Naive thymus-derived CD4-positive, alpha-beta T cell (primary cell): Measurements from ENCODE around the gene ZNF575. TPM values are rescaled to one million over a fixed set of nuclear protein-coding genes. Genes with fewer than 3 reads are reported as not detected.
"Not testable (repeated sequence)": the region's sequence is repeated elsewhere in the genome, so short reads cannot be mapped to it uniquely, and the experiment has no call there.

Source experiments
- ATAC-seq: fragments of 150-1000 bp; cut with Tn5 transposase; 2 replicates; pipeline ENCODE4 v1.10.0; 2021; ENCODE audit warnings: mild to moderate bottlenecking, moderate library complexity
- CTCF ChIA-PET: fragments of 350-600 bp; sonication (Branson Sonifier 250); formaldehyde crosslinking; loops from one replicate; lab custom pipeline; 2021; ENCODE audit warnings: antibody characterized with exemption; lab: Charles Lee
- POLR2A ChIA-PET: fragments of 350-600 bp; sonication (Branson Sonifier 250); formaldehyde crosslinking; loops from one replicate; lab custom pipeline; 2021; ENCODE audit warnings: antibody characterized with exemption, inconsistent platforms; lab: Charles Lee
- DNase-seq, 9 donors: peaks; one replicate each; pipeline versions ENCODE4 v3.0.0 to v3.0.0-alpha.2; 2020 to 2022; ENCODE audit warnings: mixed read lengths in 1 of 9
- H3K27ac ChIP-seq: one replicate; pipeline ENCODE4 v1.7.0; 2013; ENCODE audit warnings: mild to moderate bottlenecking, low read depth, low read length, moderate library complexity
- H3K27me3 ChIP-seq, 2 donors: one replicate each; pipeline ENCODE4 v1.7.0; 2013; ENCODE audit warnings: low read length in 2 of 2, mild to moderate bottlenecking in 2 of 2, moderate library complexity in 2 of 2; ENCODE audit not compliant: control insufficient read depth in 2 of 2, insufficient read depth in 2 of 2
- H3K36me3 ChIP-seq, 3 experiments: 1 replicate in 2 of 3; 2 replicates in 1 of 3; pipeline ENCODE4 v1.7.0; 2013; ENCODE audit warnings: low read length in 3 of 3, mild to moderate bottlenecking in 3 of 3, moderate library complexity in 1 of 3; ENCODE audit not compliant: insufficient read depth in 3 of 3, control insufficient read depth in 2 of 3
- H3K4me1 ChIP-seq, 2 donors: one replicate each; pipeline ENCODE4 v1.7.0; 2013; ENCODE audit warnings: low read length in 2 of 2, mild to moderate bottlenecking in 2 of 2, moderate library complexity in 1 of 2; ENCODE audit not compliant: control insufficient read depth in 2 of 2, insufficient read depth in 2 of 2
- H3K4me3 ChIP-seq: 2 replicates; pipeline ENCODE4 v1.7.0; 2013; ENCODE audit warnings: mild to moderate bottlenecking, low read length
- H3K9me3 ChIP-seq, 3 experiments: 1 replicate in 2 of 3; 2 replicates in 1 of 3; pipeline ENCODE4 v1.7.0; 2013; ENCODE audit warnings: low read length in 3 of 3; ENCODE audit not compliant: control insufficient read depth in 2 of 3
- H3K27ac Mint-ChIP-seq, 9 donors: one replicate each; pipeline ENCODE4 v1.8.0; 2020 to 2022; ENCODE audit warnings: mixed read lengths in 9 of 9, mild to moderate bottlenecking in 8 of 9, moderate library complexity in 5 of 9, inconsistent platforms in 2 of 9
- H3K27me3 Mint-ChIP-seq, 5 donors: one replicate each; pipeline ENCODE4 v1.8.0; 2021 to 2022; ENCODE audit warnings: mixed read lengths in 5 of 5, mild to moderate bottlenecking in 1 of 5
- H3K36me3 Mint-ChIP-seq, 5 donors: one replicate each; pipeline ENCODE4 v1.8.0; 2020 to 2022; ENCODE audit warnings: mixed read lengths in 5 of 5, mild to moderate bottlenecking in 3 of 5, inconsistent platforms in 1 of 5
- H3K4me1 Mint-ChIP-seq, 7 donors: one replicate each; pipeline ENCODE4 v1.8.0; 2020 to 2022; ENCODE audit warnings: mixed read lengths in 7 of 7, mild to moderate bottlenecking in 3 of 7, inconsistent platforms in 1 of 7
- H3K4me3 Mint-ChIP-seq, 10 donors: one replicate each; pipeline ENCODE4 v1.8.0; 2020 to 2022; ENCODE audit warnings: mild to moderate bottlenecking in 10 of 10, mixed read lengths in 10 of 10, moderate library complexity in 6 of 10, inconsistent platforms in 2 of 10
- H3K9me3 Mint-ChIP-seq, 11 donors: one replicate each; pipeline ENCODE4 v1.8.0; 2020 to 2022; ENCODE audit warnings: mixed read lengths in 11 of 11, mild to moderate bottlenecking in 4 of 11, inconsistent platforms in 1 of 11, moderate library complexity in 1 of 11
- intact Hi-C, 2 donors: fragments of 100-400 bp; cut with micrococcal nuclease; formaldehyde crosslinking; loops; one replicate each; pipeline ENCODE4 v1.15.1; 2023
- polyA plus RNA-seq, 2 donors: library from polyadenylated mRNA; unstranded; fragments of 300-500 nt; fragmentation: Illumina TruSeq; gene quantifications; one replicate each; pipeline ENCODE4 v1.2.3, GENCODE V29; 2021
- total RNA-seq, 6 experiments: library from RNA in 5 of 6; stranded (reverse) in 5 of 6; gene quantifications; 1 replicate in 5 of 6; 2 replicates in 1 of 6; pipeline ENCODE4 v1.2.3 and lab custom pipeline; 2021 to 2026

ZNF575 gene
- total and polyA plus RNA-seq, 7 experiments from 2014 or later = 2.7 to 10.7 (median 5.0) TPM

- H3K9me3 ChIP-seq = no peaks in the 10 kb centered on the region
- H3K4me3 ChIP-seq = no peak overlapping the region
- Mint-ChIP-seq H3K27me3 (no peaks in the 10 kb centered on the region), H3K4me1 (peaks cover 20 to 42% (median 32%) of the 10 kb centered on the region in 7 donors), H3K4me3 (peak overlapping the region in 7 of 10 donors; percentile 15 to 94 (median 53)), H3K27ac (peak overlapping the region; percentile 72 to 100 (median 90)), H3K9me3 (peaks cover 0 to 2% (median 0%) of the 10 kb centered on the region in 11 donors), H3K36me3 (peaks cover 2 to 29% (median 15%) of the 10 kb centered on the region in 5 donors)
- no peak for DNase-seq
- H3K27me3 ChIP-seq = no peaks in the 10 kb centered on the region
- ChIA-PET POLR2A (interaction anchor here (2.8 to 3.1 kb wide), 2 partner anchors 27 to 67 kb away, joined by 9 to 15 read pairs; partner anchors contain the start of gene ZNF575), CTCF (interaction anchor here (1.1 to 2.7 kb wide), 2 partner anchors 14 to 59 kb away, joined by 6 to 11 read pairs; no protein-coding TSS in a partner anchor)
- H3K36me3 ChIP-seq = peaks cover 0 to 32% (median 0%) of the 10 kb centered on the region in 3 experiments
- ATAC-seq = no peak
- H3K27ac ChIP-seq = peak overlapping the region; percentile 96
- intact Hi-C loops = loop anchor here in 1 of 2 donors (2.0 kb wide), 1 partner anchor 67 kb away; no protein-coding TSS in a partner anchor
- H3K4me1 ChIP-seq = peaks cover 5 to 18% of the 10 kb centered on the region in 2 donors
These were observed 27.0 kb upstream of the ZNF575 start for GRCh38 chr19:43505941-43506340.

DNA sequence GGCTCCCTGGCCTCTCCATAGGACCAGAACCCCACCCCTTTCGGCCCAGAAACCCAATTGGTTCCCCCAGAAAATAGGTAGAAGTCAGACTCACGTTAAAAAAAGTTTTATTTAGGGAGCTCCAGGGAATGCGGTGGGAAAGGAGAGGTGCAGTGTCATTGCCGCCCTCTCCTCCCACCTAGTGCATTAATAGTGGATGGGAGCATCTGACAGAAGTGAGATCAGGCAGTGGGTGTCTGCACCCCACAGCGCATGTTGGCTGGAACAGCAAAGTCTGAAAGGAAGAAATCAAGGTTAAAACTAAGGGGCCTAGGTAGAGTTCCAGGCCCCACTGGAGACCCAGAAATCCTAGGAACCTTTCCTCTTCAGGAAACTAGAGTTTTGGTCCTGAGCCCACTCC, 26.4 kb upstream of the ZNF575 start:
- peaks cover 0 to 2% (median 0%) of the 10 kb centered on the region in 11 donors for H3K9me3 Mint-ChIP-seq

GRCh38 chr19:43507880-43508279, 25.1 kb upstream of the ZNF575 start:
- no peaks in the 10 kb centered on the region for H3K27me3 ChIP-seq
- no peak overlapping the region for H3K4me3 ChIP-seq
- H3K27me3 Mint-ChIP-seq = no peaks in the 10 kb centered on the region
- no peak overlapping the region for H3K27ac ChIP-seq
- H3K4me1 ChIP-seq = peaks cover 5 to 13% of the 10 kb centered on the region in 2 donors
- H3K4me1 Mint-ChIP-seq = peaks cover 14 to 27% (median 23%) of the 10 kb centered on the region in 7 donors
- ChIA-PET CTCF (no interaction called here), POLR2A (interaction anchor here (1.2 kb wide), 1 partner anchor 12 kb away, joined by 3 read pairs; no protein-coding TSS in a partner anchor)
- H3K36me3 Mint-ChIP-seq = peaks cover 0 to 32% (median 21%) of the 10 kb centered on the region in 5 donors
- intact Hi-C loops = no loop called here
- DNase-seq (no peak), ATAC-seq (no peak)
- H3K27ac Mint-ChIP-seq = peak overlapping the region in 6 of 9 donors; percentile 9 to 78 (median 64)
- H3K4me3 Mint-ChIP-seq = no peak overlapping the region
- H3K9me3 ChIP-seq = no peaks in the 10 kb centered on the region
- H3K36me3 ChIP-seq = peaks cover 0 to 27% (median 0%) of the 10 kb centered on the region in 3 experiments
- H3K9me3 Mint-ChIP-seq = peaks cover 0 to 2% (median 0%) of the 10 kb centered on the region in 11 donors

More for the DNA sequence above, 26.4 kb upstream of the ZNF575 start:
- Histone ChIP-seq H3K27me3 (no peaks in the 10 kb centered on the region), H3K27ac (peak overlapping the region; percentile 44), H3K4me3 (no peak overlapping the region), H3K9me3 (no peaks in the 10 kb centered on the region), H3K36me3 (peaks cover 0 to 33% (median 0%) of the 10 kb centered on the region in 3 experiments), H3K4me1 (peaks cover 5 to 18% of the 10 kb centered on the region in 2 donors)
- no peak overlapping the region for H3K4me3 Mint-ChIP-seq
- DNase-seq (no peak), ATAC-seq (no peak)
- ChIA-PET CTCF (no interaction called here), POLR2A (interaction anchor here (3.1 kb wide), 1 partner anchor 68 kb away, joined by 15 read pairs; no protein-coding TSS in a partner anchor)
- H3K27ac Mint-ChIP-seq = peak overlapping the region in 7 of 9 donors; percentile 47 to 100 (median 90)
- intact Hi-C loops = no loop called here
- peaks cover 0 to 31% (median 17%) of the 10 kb centered on the region in 5 donors for H3K36me3 Mint-ChIP-seq
- H3K27me3 Mint-ChIP-seq = no peaks in the 10 kb centered on the region
- H3K4me1 Mint-ChIP-seq = peaks cover 20 to 36% (median 32%) of the 10 kb centered on the region in 7 donors

DNA sequence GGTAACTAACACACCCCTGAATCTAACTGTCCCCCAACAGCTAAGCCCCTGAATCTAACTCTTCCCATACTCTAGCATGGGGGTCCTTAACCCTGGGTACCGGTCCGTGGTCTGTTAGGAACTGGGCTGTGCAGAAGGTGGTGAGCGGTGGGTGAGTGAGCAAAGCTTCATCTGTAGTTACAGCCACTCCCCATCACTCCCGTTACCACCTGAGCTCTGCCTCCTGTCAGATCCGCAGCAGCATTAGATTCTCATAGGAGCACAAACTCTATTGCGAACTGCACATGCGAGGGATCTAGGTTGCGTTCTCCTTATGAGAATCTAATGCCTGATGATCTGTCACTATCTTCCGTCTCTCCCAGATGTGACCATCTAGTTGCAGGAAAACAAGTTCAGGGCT, 22.3 kb upstream of the ZNF575 start:
- POLR2A ChIA-PET = interaction anchor here (0.6 kb wide), 1 partner anchor 84 kb away, joined by 5 read pairs; no protein-coding TSS in a partner anchor
- H3K4me3 ChIP-seq = no peak overlapping the region

GRCh38 chr19:43511324-43511723, 21.7 kb upstream of the ZNF575 start:
- POLR2A ChIA-PET = no interaction called here
- H3K36me3 Mint-ChIP-seq = peaks cover 0 to 30% (median 18%) of the 10 kb centered on the region in 5 donors

More for the DNA sequence above, 22.3 kb upstream of the ZNF575 start:
- H3K27ac Mint-ChIP-seq = peak overlapping the region in 4 of 9 donors; percentile 25 to 59 (median 49)
- Histone ChIP-seq H3K27ac (no peak overlapping the region), H3K36me3 (peaks cover 0 to 23% (median 0%) of the 10 kb centered on the region in 3 experiments), H3K27me3 (no peaks in the 10 kb centered on the region), H3K4me1 (no peaks in the 10 kb centered on the region), H3K9me3 (no peaks in the 10 kb centered on the region)
- ATAC-seq = no peak
- no peaks in the 10 kb centered on the region for H3K9me3 Mint-ChIP-seq
- peaks cover 0 to 30% (median 18%) of the 10 kb centered on the region in 5 donors for H3K36me3 Mint-ChIP-seq
- no peak overlapping the region for H3K4me3 Mint-ChIP-seq
- H3K27me3 Mint-ChIP-seq = no peaks in the 10 kb centered on the region
- H3K4me1 Mint-ChIP-seq = peaks cover 0 to 10% (median 4%) of the 10 kb centered on the region in 7 donors
- no peak for DNase-seq
- intact Hi-C loops = no loop called here
- CTCF ChIA-PET = interaction anchor here (1.7 to 3.0 kb wide), 2 partner anchors 9 to 64 kb away, joined by 6 to 14 read pairs; no protein-coding TSS in a partner anchor

DNA sequence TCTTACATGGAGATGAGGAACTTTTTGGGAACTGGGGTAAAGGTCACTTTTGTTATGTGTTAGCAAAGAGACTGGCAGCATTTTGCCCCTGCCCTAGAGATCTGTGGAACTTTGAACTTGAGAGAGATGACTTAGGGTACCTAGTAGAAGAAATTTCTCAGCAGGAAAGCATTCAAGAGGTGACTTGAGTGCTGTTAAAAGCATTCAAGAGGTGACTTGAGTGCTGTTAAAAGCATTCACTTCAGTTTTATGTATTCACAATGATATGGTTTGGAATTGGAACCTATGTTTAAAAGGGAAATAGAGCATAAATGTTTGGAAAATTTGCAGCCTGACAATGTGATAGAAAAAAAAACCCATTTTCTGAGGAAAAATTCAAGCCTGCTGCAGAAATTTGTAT, 20.6 kb upstream of the ZNF575 start:
- H3K27ac Mint-ChIP-seq = peak overlapping the region in 2 of 9 donors; percentile 4 to 72
- H3K4me3 Mint-ChIP-seq = not testable (repeated sequence)

More at GRCh38 chr19:43511324-43511723, 21.7 kb upstream of the ZNF575 start:
- Histone ChIP-seq H3K9me3 (no peaks in the 10 kb centered on the region), H3K27ac (no peak overlapping the region), H3K4me1 (no peaks in the 10 kb centered on the region), H3K4me3 (no peak overlapping the region), H3K36me3 (peaks cover 0 to 23% (median 0%) of the 10 kb centered on the region in 3 experiments), H3K27me3 (no peaks in the 10 kb centered on the region)
- DNase-seq (no peak), ATAC-seq (no peak)
- no peak overlapping the region for H3K4me3 Mint-ChIP-seq
- intact Hi-C loops = no loop called here
- H3K27me3 Mint-ChIP-seq = no peaks in the 10 kb centered on the region
- no peaks in the 10 kb centered on the region for H3K9me3 Mint-ChIP-seq
- peak overlapping the region in 2 of 9 donors; percentile 8 to 25 for H3K27ac Mint-ChIP-seq
- CTCF ChIA-PET = interaction anchor here (3.0 kb wide), 1 partner anchor 9 kb away, joined by 14 read pairs; no protein-coding TSS in a partner anchor
- H3K4me1 Mint-ChIP-seq = peaks cover 0 to 5% (median 0%) of the 10 kb centered on the region in 7 donors

More for the DNA sequence above, 20.6 kb upstream of the ZNF575 start:
- H3K4me3 ChIP-seq, H3K27ac ChIP-seq, H3K27me3 ChIP-seq, H3K9me3 ChIP-seq, DNase-seq, H3K4me1 Mint-ChIP-seq, ATAC-seq, CTCF ChIA-PET, H3K9me3 Mint-ChIP-seq, intact Hi-C loops, H3K27me3 Mint-ChIP-seq, H3K4me1 ChIP-seq, POLR2A ChIA-PET: not testable (repeated sequence)
- peaks cover 0 to 33% (median 18%) of the 10 kb centered on the region in 5 donors for H3K36me3 Mint-ChIP-seq
- peaks cover 0 to 23% (median 0%) of the 10 kb centered on the region in 3 experiments for H3K36me3 ChIP-seq
